VCaP (cell line): ENCODE measurements around the gene GRID2.

Source experiments
- H3K27ac ChIP-seq: fragments of 450-650 bp; 2 replicates; pipeline ENCODE4 v1.5.1; 2017
- TF ChIP-seq, protein P1 (sequence below): fragments of 450-650 bp; conservative IDR thresholded peaks from 2 replicates; pipeline ENCODE4 v1.5.1; 2017; ENCODE audit warnings: mild to moderate bottlenecking, moderate library complexity

The GRID2 gene

GRCh38 chr4:92814677-92815076, 510.9 kb downstream of the GRID2 start:
- TF ChIP-seq, protein P1, sequence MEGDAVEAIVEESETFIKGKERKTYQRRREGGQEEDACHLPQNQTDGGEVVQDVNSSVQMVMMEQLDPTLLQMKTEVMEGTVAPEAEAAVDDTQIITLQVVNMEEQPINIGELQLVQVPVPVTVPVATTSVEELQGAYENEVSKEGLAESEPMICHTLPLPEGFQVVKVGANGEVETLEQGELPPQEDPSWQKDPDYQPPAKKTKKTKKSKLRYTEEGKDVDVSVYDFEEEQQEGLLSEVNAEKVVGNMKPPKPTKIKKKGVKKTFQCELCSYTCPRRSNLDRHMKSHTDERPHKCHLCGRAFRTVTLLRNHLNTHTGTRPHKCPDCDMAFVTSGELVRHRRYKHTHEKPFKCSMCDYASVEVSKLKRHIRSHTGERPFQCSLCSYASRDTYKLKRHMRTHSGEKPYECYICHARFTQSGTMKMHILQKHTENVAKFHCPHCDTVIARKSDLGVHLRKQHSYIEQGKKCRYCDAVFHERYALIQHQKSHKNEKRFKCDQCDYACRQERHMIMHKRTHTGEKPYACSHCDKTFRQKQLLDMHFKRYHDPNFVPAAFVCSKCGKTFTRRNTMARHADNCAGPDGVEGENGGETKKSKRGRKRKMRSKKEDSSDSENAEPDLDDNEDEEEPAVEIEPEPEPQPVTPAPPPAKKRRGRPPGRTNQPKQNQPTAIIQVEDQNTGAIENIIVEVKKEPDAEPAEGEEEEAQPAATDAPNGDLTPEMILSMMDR: no peak

DNA sequence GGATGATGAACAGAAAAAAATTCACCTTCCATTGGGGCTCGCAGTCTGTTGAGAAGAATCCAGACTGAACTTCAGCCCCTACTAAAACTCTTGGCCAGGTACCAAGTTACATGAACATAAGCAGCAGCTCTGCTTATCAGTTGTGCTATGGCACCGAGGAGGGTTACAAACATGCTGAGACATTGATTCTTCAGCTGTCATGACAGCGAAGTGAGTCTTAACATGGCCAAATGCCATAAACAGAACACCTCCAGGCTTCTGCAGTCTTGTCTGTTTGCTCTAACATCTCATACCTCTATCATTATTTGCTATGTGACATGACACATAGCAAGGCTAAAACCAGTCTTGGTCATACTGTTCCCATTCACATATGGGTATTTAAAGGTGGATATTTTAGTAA, 521.5 kb downstream of the GRID2 start:
- TF ChIP-seq, protein P1: no peak
- no peak overlapping the region for H3K27ac ChIP-seq

More at GRCh38 chr4:92814677-92815076, 510.9 kb downstream of the GRID2 start:
- H3K27ac ChIP-seq: no peak overlapping the region

DNA sequence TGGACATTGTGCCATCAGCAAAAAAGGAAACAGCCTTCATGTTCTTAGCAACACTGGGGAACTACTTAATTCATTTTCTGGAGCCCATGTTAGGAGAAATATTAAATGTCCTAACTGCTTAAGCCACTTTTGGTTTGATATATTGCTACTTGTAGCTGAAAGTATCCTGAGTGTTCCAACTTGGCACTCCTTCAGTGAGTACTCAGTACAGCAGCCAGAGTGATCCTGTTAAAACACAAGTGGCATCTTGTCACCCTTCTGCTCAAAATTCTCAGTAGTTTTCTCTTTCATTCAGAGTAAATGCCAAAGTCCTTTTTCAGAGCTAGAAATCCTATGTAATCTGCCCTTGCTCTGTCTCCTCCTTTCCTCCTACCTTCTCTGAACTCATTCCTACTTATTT, 522.0 kb downstream of the GRID2 start:
- TF ChIP-seq, protein P1: no peak

GRCh38 chr4:92830771-92831170, 527.0 kb downstream of the GRID2 start:
- TF ChIP-seq, protein P1: no peak
- H3K27ac ChIP-seq: no peak overlapping the region

More for the DNA sequence above, 522.0 kb downstream of the GRID2 start:
- no peak overlapping the region for H3K27ac ChIP-seq

- TF ChIP-seq, protein P1: no peak
- no peak overlapping the region for H3K27ac ChIP-seq
Measured at GRCh38 chr4:92840880-92841279, 537.1 kb downstream of the GRID2 start.

GRCh38 chr4:92843784-92844183, 540.0 kb downstream of the GRID2 start:
- H3K27ac ChIP-seq: no peak overlapping the region

DNA sequence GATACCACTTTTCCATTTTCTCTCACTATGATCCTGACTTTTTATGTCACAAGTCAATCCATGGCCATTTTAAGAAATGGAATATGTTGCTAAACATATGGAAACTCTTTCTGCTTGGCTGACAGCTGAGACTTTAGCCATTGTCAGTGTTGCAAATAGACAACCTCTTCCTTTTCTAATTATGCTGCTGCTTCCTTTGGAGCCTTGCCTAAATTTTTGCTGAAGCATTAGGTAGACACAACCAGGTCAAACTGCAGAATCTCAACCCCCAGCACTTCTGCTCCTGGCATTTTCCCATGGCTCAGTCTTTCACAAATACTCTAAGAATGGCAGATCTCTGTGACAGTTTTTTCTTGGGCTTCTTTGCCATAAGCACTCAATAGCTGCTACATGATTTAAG, 543.3 kb downstream of the GRID2 start:
- TF ChIP-seq, protein P1: no peak
- no peak overlapping the region for H3K27ac ChIP-seq

More at GRCh38 chr4:92843784-92844183, 540.0 kb downstream of the GRID2 start:
- TF ChIP-seq, protein P1: no peak

- TF ChIP-seq, protein P1: no peak
- no peak overlapping the region for H3K27ac ChIP-seq
Measured at GRCh38 chr4:92862509-92862908, 558.7 kb downstream of the GRID2 start.
